Chondrocyte (in vitro differentiated cells): ENCODE data around the gene GRK6. TPM values are rescaled to one million over a fixed set of nuclear protein-coding genes. Genes with fewer than 3 reads are reported as not detected.

Source experiments
- DNase-seq: peaks from one replicate; pipeline ENCODE4 v3.0.0; 2021; ENCODE audit warnings: mixed read lengths, low spot score
- H3K27ac Mint-ChIP-seq: one replicate; pipeline ENCODE4 v1.8.0; 2021; ENCODE audit warnings: mild to moderate bottlenecking, moderate library complexity, mixed read lengths; ENCODE audit not compliant: unreplicated experiment
- H3K27me3 Mint-ChIP-seq: 2 replicates; pipeline ENCODE4 v1.8.0; 2021; ENCODE audit warnings: low read depth, mixed read lengths
- H3K36me3 Mint-ChIP-seq: 2 replicates; pipeline ENCODE4 v1.8.0; 2021; ENCODE audit warnings: low read depth, mixed read lengths
- H3K4me1 Mint-ChIP-seq: 2 replicates; pipeline ENCODE4 v1.8.0; 2021; ENCODE audit warnings: low read depth, mild to moderate bottlenecking, mixed read lengths
- H3K4me3 Mint-ChIP-seq: one replicate; pipeline ENCODE4 v1.8.0; 2021; ENCODE audit warnings: mild to moderate bottlenecking, moderate library complexity, mixed read lengths; ENCODE audit not compliant: unreplicated experiment
- H3K9me3 Mint-ChIP-seq: 2 replicates; pipeline ENCODE4 v1.8.0; 2021; ENCODE audit warnings: low read depth, mixed read lengths
- CTCF ChIP-seq: fragments of 200-600 bp; sonication (generic); IDR thresholded peaks from 2 replicates; pipeline ENCODE4 v1.5.0; 2021; ENCODE audit warnings: antibody characterized with exemption, mild to moderate bottlenecking, moderate library complexity
- total RNA-seq: library from RNA; stranded (reverse); gene quantifications from 3 replicates; pipeline ENCODE4 v1.2.1, GENCODE V29; 2021

Gene GRK6
- total RNA-seq, 1 donor from 2014 or later = 26.3 TPM

DNA sequence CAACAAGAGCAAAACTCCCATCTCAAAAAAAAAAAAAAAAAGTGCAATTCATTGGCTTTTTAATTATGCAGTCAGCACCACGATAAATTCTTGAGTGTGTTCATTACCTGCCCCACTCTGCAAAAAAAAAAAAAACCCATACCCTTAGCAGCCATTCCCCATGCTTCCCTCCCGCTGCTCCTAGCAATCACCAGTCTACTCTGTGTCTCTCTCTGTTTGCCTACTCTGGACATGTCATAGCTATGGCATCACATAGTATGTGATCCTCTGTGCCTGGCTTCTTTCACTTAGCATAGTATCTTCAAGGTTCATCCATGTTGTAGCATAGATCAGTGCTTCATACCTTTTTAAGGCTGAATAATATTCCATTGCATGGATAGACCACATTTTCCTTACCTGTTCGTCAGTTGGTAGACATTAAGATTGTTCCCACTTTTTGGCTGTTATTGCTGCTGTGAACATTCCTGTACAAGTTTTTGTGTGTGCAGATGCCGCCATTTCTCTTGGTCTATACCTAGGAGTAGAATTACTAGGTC is 13.1 kb downstream of the GRK6 start:
- no peak for DNase-seq
- Mint-ChIP-seq H3K4me3 (no peak overlapping the region), H3K27ac (no peak overlapping the region), H3K27me3 (no peaks in the 10 kb centered on the region), H3K36me3 (peaks cover 18% of the 10 kb centered on the region), H3K9me3 (no peaks in the 10 kb centered on the region), H3K4me1 (peaks cover 10% of the 10 kb centered on the region)
- TF ChIP-seq CTCF = no peak

DNA sequence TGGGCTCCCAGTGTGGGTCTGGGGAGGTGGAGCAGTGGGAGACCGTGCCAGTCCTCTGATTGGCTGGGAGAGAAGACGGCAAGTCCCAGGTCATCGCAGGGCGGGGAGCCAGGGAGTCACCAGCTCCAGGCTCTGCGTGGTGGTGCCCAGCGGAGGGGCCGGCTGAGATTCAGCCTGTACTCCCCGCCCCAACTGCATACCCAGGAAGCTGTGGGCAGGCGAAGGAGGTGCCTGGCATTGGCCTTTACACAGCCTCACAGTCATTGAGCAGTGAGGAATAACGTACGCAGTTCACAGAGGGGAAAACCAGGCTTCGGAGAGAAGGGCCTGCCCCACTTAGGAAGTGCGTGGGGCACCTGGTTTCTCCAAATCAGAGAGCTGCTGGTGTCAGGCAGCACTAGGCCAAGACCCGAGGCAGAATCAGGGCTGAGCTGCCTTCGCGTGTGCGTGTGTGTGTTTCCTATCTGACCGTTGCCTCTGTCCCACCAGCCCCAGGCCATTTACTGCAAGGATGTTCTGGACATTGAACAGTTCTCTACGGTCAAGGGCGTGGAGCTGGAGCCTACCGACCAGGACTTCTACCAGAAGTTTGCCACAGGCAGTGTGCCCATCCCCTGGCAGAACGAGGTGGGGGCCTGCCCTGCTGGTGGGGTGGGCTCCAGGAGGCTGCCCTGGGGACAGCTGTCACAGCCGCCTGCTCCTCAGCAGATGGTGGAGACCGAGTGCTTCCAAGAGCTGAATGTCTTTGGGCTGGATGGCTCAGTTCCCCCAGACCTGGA is 13.9 kb downstream of the GRK6 start:
- no peaks in the 10 kb centered on the region for H3K9me3 Mint-ChIP-seq
- TF ChIP-seq CTCF = no peak
- no peak for DNase-seq
- H3K27me3 Mint-ChIP-seq = no peaks in the 10 kb centered on the region
- H3K4me3 Mint-ChIP-seq = no peak overlapping the region
- H3K36me3 Mint-ChIP-seq = peaks cover 18% of the 10 kb centered on the region
- H3K27ac Mint-ChIP-seq = no peak overlapping the region
- peaks cover 10% of the 10 kb centered on the region for H3K4me1 Mint-ChIP-seq

GRCh38 chr5:177440990-177441780 is 14.7 kb downstream of the GRK6 start:
- Mint-ChIP-seq H3K27me3 (no peaks in the 10 kb centered on the region), H3K36me3 (peaks cover 18% of the 10 kb centered on the region), H3K4me1 (peaks cover 16% of the 10 kb centered on the region), H3K27ac (no peak overlapping the region), H3K4me3 (no peak overlapping the region), H3K9me3 (no peaks in the 10 kb centered on the region)
- DNase-seq = no peak
- no peak for TF ChIP-seq CTCF

- no peaks in the 10 kb centered on the region for H3K27me3 Mint-ChIP-seq
- no peaks in the 10 kb centered on the region for H3K9me3 Mint-ChIP-seq
- no peak overlapping the region for H3K27ac Mint-ChIP-seq
- no peak for DNase-seq
- H3K4me3 Mint-ChIP-seq = no peak overlapping the region
- no peak for TF ChIP-seq CTCF
- peaks cover 14% of the 10 kb centered on the region for H3K36me3 Mint-ChIP-seq
- H3K4me1 Mint-ChIP-seq = peaks cover 18% of the 10 kb centered on the region
Measured at GRCh38 chr5:177442066-177442826, 15.8 kb downstream of the GRK6 start.
